ENCODE data around the gene LRP1-AS.
"Not testable (repeated sequence)": the region's sequence is repeated elsewhere in the genome, so short reads cannot be mapped to it uniquely, and the experiment has no call there.

Gene LRP1-AS

DNA sequence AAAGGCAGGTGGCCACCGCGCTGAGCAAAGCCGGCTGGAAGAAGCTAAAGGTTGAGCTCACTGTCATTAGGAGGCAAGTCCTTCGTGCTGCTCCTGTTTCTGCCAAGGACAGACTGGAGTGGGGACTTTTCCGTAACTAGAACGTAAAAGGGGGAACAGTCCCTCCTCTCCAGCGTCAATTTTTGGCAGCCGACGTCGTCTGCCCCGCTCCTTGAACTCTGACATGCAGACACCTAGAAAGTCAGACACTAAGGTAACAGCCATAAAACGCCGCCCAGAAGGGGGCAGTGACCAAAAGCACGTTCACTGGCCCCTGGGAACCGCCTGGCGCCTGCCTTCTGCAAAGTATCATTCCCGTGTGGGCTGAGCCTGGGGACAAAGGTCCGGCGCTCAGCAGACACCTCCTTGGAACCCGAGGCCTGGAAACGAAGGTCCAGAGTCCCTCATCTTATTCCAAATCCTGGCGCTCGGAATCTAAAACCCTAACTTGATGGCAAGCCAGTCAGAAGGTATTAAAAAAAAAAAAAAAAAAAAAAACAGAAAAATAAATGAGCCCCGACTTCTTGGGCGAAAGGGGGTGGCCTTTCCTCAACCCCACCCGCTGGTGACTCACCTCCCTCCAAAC is 20.2 kb downstream of the LRP1-AS start:
- no peak overlapping the region for H3K27ac ChIP-seq
- H3K4me1 ChIP-seq (ENCODE audit: control insufficient read depth in 1 of 2, insufficient read depth in 1 of 2, low read depth in 1 of 2, low read length in 1 of 2) = peaks cover 2 to 13% of the 10 kb centered on the region in 2 experiments
- H3K9me3 ChIP-seq = no peaks in the 10 kb centered on the region
- H3K27me3 ChIP-seq = peaks cover 100% of the 10 kb centered on the region
- no peaks in the 10 kb centered on the region for H3K36me3 ChIP-seq
- TF ChIP-seq, protein P1, sequence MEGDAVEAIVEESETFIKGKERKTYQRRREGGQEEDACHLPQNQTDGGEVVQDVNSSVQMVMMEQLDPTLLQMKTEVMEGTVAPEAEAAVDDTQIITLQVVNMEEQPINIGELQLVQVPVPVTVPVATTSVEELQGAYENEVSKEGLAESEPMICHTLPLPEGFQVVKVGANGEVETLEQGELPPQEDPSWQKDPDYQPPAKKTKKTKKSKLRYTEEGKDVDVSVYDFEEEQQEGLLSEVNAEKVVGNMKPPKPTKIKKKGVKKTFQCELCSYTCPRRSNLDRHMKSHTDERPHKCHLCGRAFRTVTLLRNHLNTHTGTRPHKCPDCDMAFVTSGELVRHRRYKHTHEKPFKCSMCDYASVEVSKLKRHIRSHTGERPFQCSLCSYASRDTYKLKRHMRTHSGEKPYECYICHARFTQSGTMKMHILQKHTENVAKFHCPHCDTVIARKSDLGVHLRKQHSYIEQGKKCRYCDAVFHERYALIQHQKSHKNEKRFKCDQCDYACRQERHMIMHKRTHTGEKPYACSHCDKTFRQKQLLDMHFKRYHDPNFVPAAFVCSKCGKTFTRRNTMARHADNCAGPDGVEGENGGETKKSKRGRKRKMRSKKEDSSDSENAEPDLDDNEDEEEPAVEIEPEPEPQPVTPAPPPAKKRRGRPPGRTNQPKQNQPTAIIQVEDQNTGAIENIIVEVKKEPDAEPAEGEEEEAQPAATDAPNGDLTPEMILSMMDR (IDR thresholded peaks at IDR 0.05) = no peak
- peak overlapping the region in 1 of 2 experiments; percentile 55 for H3K4me3 ChIP-seq (ENCODE audit: low read depth in 1 of 2, low read length in 1 of 2)

DNA sequence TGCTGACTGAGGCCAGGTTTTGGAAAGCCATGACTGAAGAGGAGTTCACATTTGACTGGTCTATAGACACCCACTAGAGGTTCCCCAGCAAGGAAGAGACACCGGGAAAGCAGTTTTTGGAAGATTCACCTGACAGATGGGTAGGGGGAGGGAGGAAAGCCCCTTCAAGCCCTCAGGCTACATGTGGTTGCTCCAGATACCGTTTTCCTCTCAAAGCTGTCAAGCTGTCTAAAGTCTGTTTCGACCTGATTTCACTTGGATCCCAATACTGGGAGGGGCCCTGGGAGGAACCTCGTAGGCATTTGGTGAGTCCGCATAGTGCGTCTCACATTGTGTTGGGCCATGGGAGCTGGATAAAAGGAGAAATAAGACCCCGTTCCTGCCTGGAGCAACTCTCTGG is 20.9 kb downstream of the LRP1-AS start:
- no peaks in the 10 kb centered on the region for H3K9me3 ChIP-seq
- TF ChIP-seq, protein P1 (IDR thresholded peaks at IDR 0.05) = no peak
- no peak overlapping the region for H3K4me3 ChIP-seq (ENCODE audit: low read depth in 1 of 2, low read length in 1 of 2)
- peaks cover 2 to 13% of the 10 kb centered on the region in 2 experiments for H3K4me1 ChIP-seq (ENCODE audit: control insufficient read depth in 1 of 2, insufficient read depth in 1 of 2, low read depth in 1 of 2, low read length in 1 of 2)
- H3K27ac ChIP-seq = no peak overlapping the region
- H3K36me3 ChIP-seq = no peaks in the 10 kb centered on the region
- H3K27me3 ChIP-seq = peaks cover 95% of the 10 kb centered on the region

DNA sequence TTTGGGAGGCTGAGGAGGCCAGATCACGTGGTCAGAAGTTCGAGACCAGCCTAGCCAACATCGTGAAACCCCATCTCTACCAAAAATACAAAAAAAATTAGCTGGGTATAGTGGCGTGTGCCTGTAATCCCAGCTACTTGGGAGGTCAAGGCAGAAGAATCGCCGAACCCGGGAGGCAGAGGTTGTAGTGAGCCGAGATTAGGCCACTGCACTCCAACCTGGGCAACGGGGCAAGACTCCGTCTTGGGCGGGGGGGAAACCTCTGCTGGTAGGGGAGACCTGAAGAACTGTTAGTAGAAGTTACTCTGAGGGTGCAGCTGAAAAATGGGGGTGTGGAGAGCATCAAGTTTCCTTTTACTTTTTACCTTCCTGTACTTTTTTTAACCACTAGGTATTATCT is 21.4 kb downstream of the LRP1-AS start:
- Histone ChIP-seq H3K36me3 (no peaks in the 10 kb centered on the region), H3K4me1 (ENCODE audit: control insufficient read depth in 1 of 2, insufficient read depth in 1 of 2, low read depth in 1 of 2, low read length in 1 of 2) (peaks cover 2 to 13% of the 10 kb centered on the region in 2 experiments), H3K9me3 (no peaks in the 10 kb centered on the region), H3K27me3 (peaks cover 90% of the 10 kb centered on the region), H3K4me3 (ENCODE audit: low read depth in 1 of 2, low read length in 1 of 2) (no peak overlapping the region), H3K27ac (no peak overlapping the region)
- TF ChIP-seq, protein P1 (IDR thresholded peaks at IDR 0.05) = no peak

DNA sequence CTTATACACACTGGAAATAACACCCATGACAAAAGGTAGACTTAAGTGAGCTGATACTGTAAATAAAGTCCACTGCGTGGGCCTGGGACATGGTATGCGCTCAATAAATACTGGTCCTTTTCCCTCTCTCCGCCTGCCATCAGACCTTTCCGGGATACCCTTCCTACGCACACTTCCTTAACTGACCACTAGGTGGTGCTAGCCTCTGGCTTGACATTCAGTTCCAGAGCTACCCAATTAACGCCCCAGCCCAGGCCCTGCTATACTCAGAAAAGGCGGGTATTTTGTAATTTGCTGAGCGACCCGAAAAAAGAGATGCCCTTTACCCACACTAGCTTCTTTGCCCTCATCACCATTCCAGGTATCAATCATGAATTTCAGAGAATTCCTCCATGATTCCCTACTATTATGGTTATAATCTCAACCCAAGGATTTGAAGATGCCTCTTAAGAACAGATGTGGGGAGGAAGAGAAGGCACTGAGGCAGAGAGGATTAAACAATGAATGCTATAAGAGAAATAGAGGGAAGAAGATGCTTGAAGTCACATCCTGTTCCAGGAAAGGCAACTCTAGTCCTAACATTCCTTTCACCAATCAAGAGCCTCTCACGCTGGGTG is 23.1 kb downstream of the LRP1-AS start:
- TF ChIP-seq, protein P1 (IDR thresholded peaks at IDR 0.05) = peak; percentile 90
- Histone ChIP-seq H3K4me1 (ENCODE audit: control insufficient read depth in 1 of 2, insufficient read depth in 1 of 2, low read depth in 1 of 2, low read length in 1 of 2) (peaks cover 2 to 13% of the 10 kb centered on the region in 2 experiments), H3K27me3 (peaks cover 73% of the 10 kb centered on the region), H3K4me3 (ENCODE audit: low read depth in 1 of 2, low read length in 1 of 2) (no peak overlapping the region), H3K9me3 (no peaks in the 10 kb centered on the region), H3K27ac (no peak overlapping the region), H3K36me3 (no peaks in the 10 kb centered on the region)

DNA sequence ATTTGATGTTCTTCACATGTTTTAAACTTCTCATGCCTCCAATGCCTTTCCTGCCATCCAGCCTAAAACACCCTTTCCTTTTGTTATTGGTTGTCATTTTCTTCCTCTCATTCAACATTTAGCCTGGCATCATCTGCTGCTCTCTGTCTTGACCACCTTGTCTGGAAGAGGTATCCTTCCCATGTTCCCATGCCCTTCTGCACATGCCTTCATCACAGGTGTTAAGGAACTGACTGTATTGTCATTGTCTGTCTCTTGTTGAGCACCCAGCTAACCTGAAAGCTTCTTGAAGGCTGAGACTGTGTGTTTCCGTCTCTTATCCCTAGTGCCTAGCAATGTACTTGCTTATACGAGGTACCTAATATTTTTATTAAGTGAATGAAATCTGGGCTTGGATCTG is 23.6 kb downstream of the LRP1-AS start:
- TF ChIP-seq, protein P1 (IDR thresholded peaks at IDR 0.05) = no peak
- peaks cover 2 to 13% of the 10 kb centered on the region in 2 experiments for H3K4me1 ChIP-seq (ENCODE audit: control insufficient read depth in 1 of 2, insufficient read depth in 1 of 2, low read depth in 1 of 2, low read length in 1 of 2)
- no peaks in the 10 kb centered on the region for H3K36me3 ChIP-seq
- H3K9me3 ChIP-seq = no peaks in the 10 kb centered on the region
- H3K27me3 ChIP-seq = peaks cover 67% of the 10 kb centered on the region
- no peak overlapping the region for H3K27ac ChIP-seq
- no peak overlapping the region for H3K4me3 ChIP-seq (ENCODE audit: low read depth in 1 of 2, low read length in 1 of 2)

DNA sequence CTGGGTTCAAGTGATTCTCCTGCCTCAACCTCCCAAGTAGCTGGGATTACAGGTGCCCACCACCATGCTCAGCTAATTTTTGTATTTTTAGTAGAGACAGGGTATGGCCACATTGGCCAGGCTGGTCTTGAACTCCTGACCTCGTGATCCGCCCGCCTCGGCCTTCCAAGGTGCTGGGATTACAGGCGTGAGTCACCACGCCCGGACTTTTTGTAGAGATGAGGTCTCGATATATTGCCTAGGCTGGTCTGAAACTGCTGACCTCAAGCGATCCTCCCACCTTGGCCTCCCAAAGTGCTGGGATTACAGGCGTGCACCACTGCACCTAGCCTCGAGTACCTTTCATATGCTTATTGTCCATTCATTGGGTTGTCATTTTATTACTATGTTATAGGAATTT is 26.7 kb downstream of the LRP1-AS start:
- not testable (repeated sequence) for H3K4me1 ChIP-seq (ENCODE audit: control insufficient read depth in 1 of 2, insufficient read depth in 1 of 2, low read depth in 1 of 2, low read length in 1 of 2); H3K9me3 ChIP-seq; H3K27ac ChIP-seq; H3K4me3 ChIP-seq (ENCODE audit: low read depth in 1 of 2, low read length in 1 of 2); H3K36me3 ChIP-seq
- peaks cover 62% of the 10 kb centered on the region for H3K27me3 ChIP-seq
